WI38 (cell line): ENCODE data around the gene PRKCI.
"Not testable (repeated sequence)": the region's sequence is repeated elsewhere in the genome, so short reads cannot be mapped to it uniquely, and the experiment has no call there.

Source experiments
- H3K4me3 ChIP-seq: 2 replicates; pipeline ENCODE4 v1.5.1; 2011; ENCODE audit warnings: low read depth, mild to moderate bottlenecking, control low read depth, low read length
- TF ChIP-seq, protein P1 (sequence below): IDR thresholded peaks from 2 replicates; pipeline ENCODE4 v1.5.1; 2012; ENCODE audit warnings: low read depth, mild to moderate bottlenecking, control low read depth, low read length

PRKCI gene

GRCh38 chr3:170337420-170337819, 115.2 kb downstream of the PRKCI start:
- TF ChIP-seq, protein P1, sequence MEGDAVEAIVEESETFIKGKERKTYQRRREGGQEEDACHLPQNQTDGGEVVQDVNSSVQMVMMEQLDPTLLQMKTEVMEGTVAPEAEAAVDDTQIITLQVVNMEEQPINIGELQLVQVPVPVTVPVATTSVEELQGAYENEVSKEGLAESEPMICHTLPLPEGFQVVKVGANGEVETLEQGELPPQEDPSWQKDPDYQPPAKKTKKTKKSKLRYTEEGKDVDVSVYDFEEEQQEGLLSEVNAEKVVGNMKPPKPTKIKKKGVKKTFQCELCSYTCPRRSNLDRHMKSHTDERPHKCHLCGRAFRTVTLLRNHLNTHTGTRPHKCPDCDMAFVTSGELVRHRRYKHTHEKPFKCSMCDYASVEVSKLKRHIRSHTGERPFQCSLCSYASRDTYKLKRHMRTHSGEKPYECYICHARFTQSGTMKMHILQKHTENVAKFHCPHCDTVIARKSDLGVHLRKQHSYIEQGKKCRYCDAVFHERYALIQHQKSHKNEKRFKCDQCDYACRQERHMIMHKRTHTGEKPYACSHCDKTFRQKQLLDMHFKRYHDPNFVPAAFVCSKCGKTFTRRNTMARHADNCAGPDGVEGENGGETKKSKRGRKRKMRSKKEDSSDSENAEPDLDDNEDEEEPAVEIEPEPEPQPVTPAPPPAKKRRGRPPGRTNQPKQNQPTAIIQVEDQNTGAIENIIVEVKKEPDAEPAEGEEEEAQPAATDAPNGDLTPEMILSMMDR = no peak

DNA sequence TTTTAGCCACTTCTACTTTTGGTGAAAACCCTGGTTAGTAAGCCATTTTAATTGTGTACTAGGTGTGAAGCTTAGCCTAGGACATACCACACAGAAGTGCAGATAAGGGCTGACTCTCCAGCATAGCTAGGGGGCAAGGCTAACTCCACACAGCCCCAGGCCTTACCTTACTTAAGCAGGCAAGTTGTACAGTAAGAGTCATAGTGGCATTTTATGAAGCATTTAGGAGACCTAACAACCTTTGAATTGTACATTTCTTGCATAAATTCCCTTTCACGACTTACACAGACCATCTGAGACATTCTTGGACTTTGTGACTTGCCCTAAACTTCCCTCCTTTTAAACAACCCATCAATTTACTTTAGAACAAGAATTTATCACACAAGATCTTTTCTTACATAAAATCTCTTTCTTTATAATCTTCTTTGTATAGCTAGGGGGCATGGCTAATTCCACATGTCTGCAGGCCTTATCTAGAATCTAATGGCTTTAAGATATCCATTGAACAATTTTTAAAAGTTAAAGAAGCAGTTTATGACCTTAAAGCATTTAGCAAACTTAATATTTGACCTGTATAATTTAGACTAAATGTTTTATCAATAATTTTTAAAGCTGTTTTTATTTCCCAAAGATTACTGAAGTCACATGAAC, 116.6 kb downstream of the PRKCI start:
- no peak overlapping the region for H3K4me3 ChIP-seq
- TF ChIP-seq, protein P1 = no peak

More at GRCh38 chr3:170337420-170337819, 115.2 kb downstream of the PRKCI start:
- H3K4me3 ChIP-seq = no peak overlapping the region

DNA sequence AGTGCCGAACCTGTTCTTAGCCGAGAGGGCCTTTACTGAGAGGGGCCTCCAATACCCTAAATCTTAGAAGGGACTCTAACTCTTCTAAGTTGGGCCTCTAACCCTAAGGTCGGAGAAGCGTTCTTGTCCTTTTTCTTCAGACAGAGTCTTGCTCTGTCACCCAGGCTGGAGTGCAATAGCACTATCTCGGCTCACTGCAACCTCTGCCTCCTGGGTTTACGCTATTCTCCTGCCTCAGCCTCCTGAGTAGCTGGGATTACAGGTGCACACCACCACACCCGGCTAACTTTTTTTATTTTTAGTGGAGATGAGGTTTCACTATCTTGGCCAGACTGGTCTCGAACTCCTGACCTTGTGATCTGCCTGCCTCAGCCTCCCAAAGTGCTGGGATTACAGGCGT, 120.0 kb downstream of the PRKCI start:
- not testable (repeated sequence) for H3K4me3 ChIP-seq

- not testable (repeated sequence) for H3K4me3 ChIP-seq
Observed at GRCh38 chr3:170343859-170344258, 121.6 kb downstream of the PRKCI start.

- no peak overlapping the region for H3K4me3 ChIP-seq
- TF ChIP-seq, protein P1 = no peak
Observed at GRCh38 chr3:170344971-170345370, 122.7 kb downstream of the PRKCI start.

DNA sequence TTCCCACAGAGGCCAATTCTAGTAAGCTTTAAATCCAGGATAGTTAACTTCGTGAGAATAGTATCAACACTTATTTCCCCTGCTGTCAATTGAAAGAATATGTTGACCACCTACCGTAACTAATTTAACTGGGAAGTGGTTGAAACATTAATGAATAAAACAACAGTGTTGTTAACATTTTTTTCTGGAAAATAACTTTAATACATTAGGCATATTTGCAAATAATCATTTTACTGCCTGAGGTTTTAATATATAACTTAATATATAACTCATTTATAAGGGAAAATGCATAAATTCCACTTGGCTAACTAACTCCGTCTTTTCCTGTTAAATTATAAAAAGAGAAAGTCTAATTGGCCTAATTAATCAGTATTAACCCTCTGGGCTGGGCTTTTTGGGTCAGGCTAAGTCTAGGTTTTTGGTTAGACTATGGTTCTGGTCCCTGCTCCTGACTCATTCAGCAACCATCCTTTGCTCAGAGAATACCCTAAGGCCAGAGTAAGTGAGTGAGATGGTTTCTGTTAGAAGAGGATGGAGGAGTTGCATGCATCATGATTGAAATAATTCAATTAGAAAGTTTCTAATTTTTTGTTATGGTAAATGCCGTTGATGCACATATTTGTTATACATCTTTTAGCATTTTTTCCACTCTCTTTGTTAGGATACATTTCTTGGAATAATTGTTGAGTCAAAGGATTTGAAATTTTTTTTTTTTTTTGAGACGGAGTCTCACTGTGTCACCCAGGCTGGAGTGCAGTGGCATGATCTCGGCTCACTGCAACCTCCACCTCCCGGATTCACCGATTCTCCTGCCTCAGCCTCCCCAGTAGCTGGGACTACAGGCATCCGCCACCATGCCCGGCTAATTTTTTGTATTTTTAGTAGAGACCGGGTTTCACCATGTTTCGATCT, 124.5 kb downstream of the PRKCI start:
- H3K4me3 ChIP-seq = no peak overlapping the region
- TF ChIP-seq, protein P1 = no peak

GRCh38 chr3:170350515-170351413, 128.5 kb downstream of the PRKCI start:
- TF ChIP-seq, protein P1 = no peak
- no peak overlapping the region for H3K4me3 ChIP-seq
